HG03378 (cell line): Measurements from ENCODE around the gene CPN2.

Experiments
- ATAC-seq: cut with Tn5 transposase; IDR thresholded peaks from one replicate; pipeline ENCODE4 v1.9.1; 2021; ENCODE audit warnings: mild to moderate bottlenecking, moderate library complexity; ENCODE audit not compliant: unreplicated experiment

The CPN2 gene

DNA sequence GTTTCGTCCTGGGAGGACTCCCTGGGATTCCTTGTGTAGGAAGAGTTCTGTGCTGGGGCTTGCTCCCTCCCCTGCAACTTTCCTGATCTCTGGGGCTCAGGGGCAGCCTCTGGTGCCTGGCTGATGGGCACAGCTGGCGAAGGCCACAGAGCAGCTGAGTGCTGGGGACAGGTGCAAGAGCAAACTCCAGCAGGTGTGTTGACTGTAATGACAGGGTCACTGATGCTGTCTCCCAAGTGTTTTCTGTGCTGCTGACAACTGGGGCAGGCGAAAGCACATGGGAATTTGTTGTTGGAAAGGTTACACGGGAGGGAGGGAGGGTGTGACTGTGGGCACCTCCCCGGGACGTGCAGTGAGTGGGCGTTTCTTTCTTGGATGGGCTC, 21.6 kb downstream of the CPN2 start:
- no peak for ATAC-seq

- ATAC-seq = no peak
These were observed 22.1 kb downstream of the CPN2 start for GRCh38 chr3:194328942-194329582.

GRCh38 chr3:194328053-194328657, 23.0 kb downstream of the CPN2 start:
- no peak for ATAC-seq

DNA sequence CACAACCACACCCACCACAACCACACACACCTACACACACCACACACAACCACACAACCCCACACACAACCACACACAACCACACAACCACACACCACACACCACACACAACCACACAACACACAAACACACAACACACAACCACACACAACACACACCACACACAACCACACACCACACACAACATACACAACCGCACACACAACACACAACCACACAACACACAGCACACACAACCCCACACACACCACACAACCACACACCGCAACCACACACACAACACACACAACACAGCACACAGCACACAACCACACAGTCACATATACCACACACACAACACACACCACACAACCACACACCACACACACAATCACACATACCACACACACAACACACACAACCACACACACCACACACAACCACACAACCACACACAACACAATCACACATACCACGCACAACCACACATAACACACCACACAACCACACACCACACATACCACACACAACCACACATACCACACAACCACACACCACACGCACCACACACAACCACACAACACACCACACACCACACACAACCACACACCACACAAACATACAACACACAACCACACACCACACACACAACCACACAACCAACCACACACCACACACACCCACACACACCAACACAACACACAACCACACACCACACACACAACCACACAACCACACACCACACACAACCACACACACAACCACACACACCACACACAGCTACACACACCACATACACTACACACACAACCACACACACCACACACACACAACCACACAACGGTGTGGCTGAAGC, 23.7 kb downstream of the CPN2 start:
- no peak for ATAC-seq

DNA sequence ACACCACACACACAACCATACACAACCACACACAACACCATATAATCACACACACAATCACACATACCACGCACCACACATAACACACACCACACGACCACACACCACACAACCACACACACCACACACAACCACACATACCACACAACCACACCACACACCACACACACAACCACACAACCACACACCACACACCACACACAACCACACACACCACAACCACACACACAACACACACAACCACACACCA, 24.2 kb downstream of the CPN2 start:
- no peak for ATAC-seq

DNA sequence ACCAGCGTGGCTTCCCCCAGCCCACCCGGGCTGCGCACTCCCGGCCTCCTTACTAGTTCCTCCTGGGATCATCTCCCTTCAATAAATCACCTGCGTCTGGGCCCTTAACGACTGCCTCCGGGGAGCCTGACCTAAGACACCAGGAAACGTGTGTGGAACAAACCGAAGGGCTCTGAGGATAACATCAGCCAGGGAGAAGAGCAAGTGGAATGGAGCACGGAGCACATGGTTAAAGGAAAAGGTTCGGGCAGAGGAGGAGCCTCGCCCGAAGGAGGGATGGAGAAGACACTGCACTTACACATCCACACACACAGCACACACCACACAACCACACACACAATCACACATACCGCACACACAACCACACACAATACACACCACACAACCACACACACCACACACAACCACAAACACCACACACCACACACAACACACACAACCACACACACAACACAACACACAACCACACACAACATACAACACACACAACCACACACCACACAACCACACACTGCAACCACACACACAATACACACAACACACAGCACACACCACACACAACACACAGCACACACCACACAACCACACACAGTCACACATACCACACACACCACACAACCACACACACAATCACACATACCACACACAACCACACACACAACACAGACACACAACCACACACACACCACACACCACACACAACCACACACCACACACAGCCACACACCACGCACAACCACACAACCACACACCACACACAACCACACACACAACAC, 24.7 kb downstream of the CPN2 start:
- ATAC-seq = no peak

DNA sequence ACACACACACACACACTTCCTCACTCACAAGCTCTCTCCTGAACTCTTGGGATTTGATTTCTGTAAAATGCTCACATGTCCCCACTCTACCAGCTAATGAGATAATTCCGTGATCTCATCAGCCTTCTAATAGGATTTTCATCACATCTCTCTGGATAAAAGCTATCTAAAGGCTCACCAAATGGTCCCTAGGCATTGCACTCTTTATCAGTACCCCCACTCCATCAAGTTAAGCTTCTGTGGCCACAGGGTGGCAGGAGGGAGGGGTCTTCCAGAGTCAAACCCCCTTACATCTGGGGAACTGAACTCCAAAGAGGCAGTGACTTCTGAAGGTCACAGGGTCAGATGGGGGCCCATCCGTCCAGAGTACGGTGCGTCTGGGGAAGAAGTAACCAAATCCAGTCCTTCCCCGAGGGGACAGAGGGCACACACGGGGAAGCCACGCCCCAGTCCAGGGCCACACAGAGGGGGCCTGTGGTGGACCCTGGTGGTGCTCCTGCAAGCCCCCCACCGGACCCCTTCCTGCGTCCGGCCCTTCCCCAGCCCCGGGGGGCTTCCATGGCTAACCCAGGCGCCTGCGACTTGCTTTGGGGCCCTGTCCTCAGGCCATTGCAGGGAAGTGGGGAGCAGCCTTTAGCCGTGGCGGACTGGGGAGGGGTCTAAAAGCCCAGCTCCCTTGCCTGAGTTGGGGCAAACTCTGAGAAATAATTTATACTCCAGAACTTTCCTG, 25.5 kb downstream of the CPN2 start:
- no peak for ATAC-seq

GRCh38 chr3:194324823-194325327, 26.3 kb downstream of the CPN2 start:
- no peak for ATAC-seq

- peak; percentile 66 for ATAC-seq
These were observed 27.1 kb downstream of the CPN2 start for GRCh38 chr3:194323785-194324735.

- ATAC-seq = no peak
These were observed 28.4 kb downstream of the CPN2 start for GRCh38 chr3:194322678-194323211.

DNA sequence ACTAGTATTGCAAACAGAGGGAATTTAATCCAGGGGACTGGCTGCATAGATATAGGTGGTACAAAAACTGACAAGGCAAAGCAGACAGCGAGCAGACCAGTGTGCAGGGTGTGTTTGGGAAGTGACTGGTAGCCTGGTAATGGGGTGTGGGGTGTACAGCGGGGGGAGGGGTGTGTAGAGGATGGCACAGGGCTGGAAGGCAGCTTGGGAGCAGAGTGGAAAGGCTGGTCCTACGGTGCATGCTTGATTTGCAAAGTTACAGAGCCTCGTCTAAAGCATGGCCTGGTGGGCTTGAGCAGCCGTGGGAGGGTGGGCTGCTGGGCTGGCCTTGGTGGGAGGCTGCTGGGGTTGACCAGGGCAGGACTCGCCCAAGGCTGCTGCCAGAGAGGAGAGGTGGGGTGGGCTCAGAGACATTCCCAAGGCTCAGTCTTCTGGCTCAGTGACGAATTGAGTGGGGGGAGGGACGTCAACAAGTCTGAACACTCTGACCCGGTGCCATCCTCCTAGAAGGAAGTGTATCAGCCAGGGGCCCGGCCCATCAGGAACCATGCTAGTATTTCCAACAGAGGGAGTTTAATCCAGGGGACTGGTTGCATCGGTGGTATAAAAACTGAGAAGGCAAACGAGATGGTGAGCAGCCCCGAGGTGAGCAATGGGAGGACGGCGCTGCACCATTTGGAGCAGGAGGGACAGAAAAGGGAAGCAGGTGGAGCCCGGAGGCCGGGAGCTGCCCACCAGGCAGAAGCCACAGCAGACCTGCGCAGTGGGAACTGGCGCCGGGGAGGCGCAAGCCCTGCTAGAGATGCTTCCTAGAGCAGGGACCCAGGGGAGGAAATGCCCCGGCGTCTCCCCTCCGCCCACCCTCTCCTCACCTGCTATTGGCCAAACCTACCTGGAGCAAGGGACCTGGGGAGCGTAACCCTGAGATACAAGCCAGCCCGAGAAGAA, 29.2 kb downstream of the CPN2 start:
- no peak for ATAC-seq

DNA sequence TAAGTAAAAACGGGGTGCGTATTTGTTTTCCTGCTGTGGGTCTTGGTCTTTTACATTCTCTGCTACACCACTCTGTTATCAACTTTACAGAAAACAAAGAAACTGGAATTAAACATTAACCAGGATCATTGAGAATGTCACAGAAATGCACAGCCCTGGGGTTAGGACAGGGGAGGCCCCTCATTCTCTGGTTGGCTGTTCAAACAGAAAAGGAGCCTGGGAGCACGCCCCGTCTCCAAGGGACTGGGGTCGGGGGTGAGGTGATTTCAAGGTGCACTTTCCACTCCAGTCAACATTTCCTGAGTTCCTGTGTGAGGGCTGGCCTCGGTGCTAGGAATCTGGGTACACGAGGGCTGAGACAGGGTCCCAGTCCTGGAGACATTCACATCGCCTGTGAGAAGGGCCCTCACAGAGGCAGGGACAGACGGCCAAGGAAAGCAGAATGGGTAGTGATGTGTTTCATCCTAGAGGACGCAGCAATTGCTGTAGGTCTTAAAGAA, 30.3 kb downstream of the CPN2 start:
- ATAC-seq = no peak

- ATAC-seq = no peak
These were observed 31.0 kb downstream of the CPN2 start for GRCh38 chr3:194320100-194320499.

DNA sequence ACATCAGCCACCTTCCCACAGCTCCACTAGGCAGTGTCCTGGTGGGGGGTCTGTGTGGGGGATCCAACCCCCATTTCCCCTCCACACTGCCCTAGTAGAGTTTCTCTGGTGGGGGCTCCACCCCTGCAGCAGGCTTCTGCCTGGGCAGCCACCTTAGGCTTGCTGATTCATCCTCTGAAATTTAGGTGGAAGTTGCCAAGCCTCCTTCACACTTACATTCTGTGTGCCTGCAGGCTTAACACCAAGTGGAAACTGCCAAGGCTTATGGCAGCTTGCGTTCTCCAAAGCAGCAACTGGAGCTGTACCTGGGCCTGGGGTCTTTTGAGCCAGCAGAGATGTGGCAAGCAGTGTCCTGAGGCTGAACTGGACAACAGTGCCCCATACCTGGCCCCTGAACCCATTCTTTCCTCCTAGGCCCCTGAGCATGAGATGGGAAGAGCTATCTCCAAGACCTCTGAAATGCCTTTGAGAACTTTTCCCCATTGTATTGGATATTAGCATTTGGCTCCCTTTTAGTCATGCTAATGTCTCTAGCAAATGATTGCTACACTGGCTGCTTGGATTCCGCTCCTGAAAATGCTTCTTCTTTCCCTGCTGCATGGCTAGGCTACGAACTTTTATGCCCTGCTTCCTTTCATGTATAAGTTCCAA, 32.5 kb downstream of the CPN2 start:
- ATAC-seq = no peak

DNA sequence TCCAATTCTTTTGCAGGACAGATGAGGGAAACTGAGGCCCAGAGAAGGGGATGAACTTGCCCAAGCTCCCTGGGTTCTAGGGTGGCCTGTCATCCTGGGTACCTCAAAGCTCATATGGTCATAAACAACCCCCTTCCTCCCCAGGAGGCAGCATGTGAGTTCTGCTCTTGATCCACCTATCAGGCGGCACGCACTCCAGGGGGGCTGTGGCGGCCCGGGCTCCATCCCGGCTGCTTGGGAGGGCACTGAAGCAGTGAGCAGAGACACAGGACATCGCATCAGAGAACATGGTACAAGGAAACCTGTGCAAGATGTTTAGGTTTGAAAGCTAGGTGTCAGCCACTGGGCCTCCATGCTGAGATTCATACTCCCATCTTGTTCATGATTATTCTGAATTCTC, 34.2 kb downstream of the CPN2 start:
- no peak for ATAC-seq

GRCh38 chr3:194315965-194316361, 35.2 kb downstream of the CPN2 start:
- ATAC-seq = peak; percentile 32

GRCh38 chr3:194315088-194315964, 35.8 kb downstream of the CPN2 start:
- ATAC-seq = peak; percentile 85
